Aorta (tissue), 5 donors: ENCODE data around the gene HIPK2. TPM values are rescaled to one million over a fixed set of nuclear protein-coding genes. Genes with fewer than 3 reads are reported as not detected.

Source experiments
- ATAC-seq: fragments of 200-7000 bp; cut with Tn5 transposase; one replicate; pipeline ENCODE4 v1.9.1; 2022; ENCODE audit warnings: moderate library complexity; ENCODE audit not compliant: low FRiP score
- DNase-seq, 2 donors: peaks; one replicate each; pipeline ENCODE4 v3.0.0-alpha.2; 2020
- H3K27ac ChIP-seq, 2 donors: one replicate each; pipeline ENCODE4 v1.5.1; 2013; ENCODE audit warnings: low read length in 2 of 2, mild to moderate bottlenecking in 2 of 2, moderate library complexity in 2 of 2, control low read depth in 1 of 2, inconsistent platforms in 1 of 2, low read depth in 1 of 2
- H3K27me3 ChIP-seq, 2 donors: one replicate each; pipeline ENCODE4 v1.6.1; 2013; ENCODE audit warnings: control low read depth in 1 of 2, low read length in 1 of 2, mild to moderate bottlenecking in 1 of 2, moderate library complexity in 1 of 2; ENCODE audit not compliant: insufficient read depth in 2 of 2, control insufficient read depth in 1 of 2
- H3K36me3 ChIP-seq, 2 donors: one replicate each; pipeline ENCODE4 v1.6.1; 2013; ENCODE audit warnings: control low read depth in 1 of 2, low read length in 1 of 2, mild to moderate bottlenecking in 1 of 2; ENCODE audit not compliant: insufficient read depth in 2 of 2, control insufficient read depth in 1 of 2
- H3K4me1 ChIP-seq, 2 donors: one replicate each; pipeline ENCODE4 v1.6.1; 2013; ENCODE audit warnings: low read length in 2 of 2, control low read depth in 1 of 2, mild to moderate bottlenecking in 1 of 2, moderate library complexity in 1 of 2; ENCODE audit not compliant: insufficient read depth in 2 of 2, control insufficient read depth in 1 of 2
- H3K4me3 ChIP-seq, 2 donors: one replicate each; pipeline ENCODE4 v1.5.1; 2013; ENCODE audit warnings: low read length in 2 of 2, control low read depth in 1 of 2, mild to moderate bottlenecking in 1 of 2
- H3K9me3 ChIP-seq: one replicate; pipeline ENCODE4 v1.6.1; 2013; ENCODE audit warnings: mild to moderate bottlenecking, low read length; ENCODE audit not compliant: control insufficient read depth
- WGBS, 2 donors: extraction: QIAGEN DNeasy Blood & Tissue Kit; methylation state at CpG; one replicate each; pipeline ENCODE4 v1.1.7; 2013; 5-methylcytosine and 5-hydroxymethylcytosine counted together
- intact Hi-C, 2 donors: fragments of 100-400 bp; cut with DNase I; formaldehyde crosslinking; loops; one replicate each; pipeline versions ENCODE4 v1.14.2 to v1.15.0; 2022
- polyA plus RNA-seq, 2 donors: library from polyadenylated mRNA; stranded (reverse); fragments of 200-250 nt; gene quantifications; one replicate each; pipeline ENCODE4 v1.2.3, GENCODE V29; 2013
- total RNA-seq, 2 donors: library from RNA; stranded (reverse); fragmentation: NEBNext Ultra II Directional; extraction: Animal tissue kit (Norgen Biotek cat#: 25700); gene quantifications; one replicate each; pipeline ENCODE4 v1.2.1, GENCODE V29; 2021
- donor health status: healthy with polysubstance abuse.
- donor health status: Bipolar disorder and iron deficiency.
- donor health status: DM: no; HTN: no; CAD: no.
- donor health status: DM: no; HTN: no; CAD: no.
- donor health status: DM: yes; HTN: yes; CAD: no.

The HIPK2 gene
- total and polyA plus RNA-seq, 4 donors = 9.4 to 108 (median 23.9) TPM

GRCh38 chr7:139540203-139540602 lies 237.6 kb downstream of the HIPK2 start:
- no peak overlapping the region for H3K4me3 ChIP-seq
- no peak for ATAC-seq
- no peaks in the 10 kb centered on the region for H3K4me1 ChIP-seq
- H3K36me3 ChIP-seq = no peaks in the 10 kb centered on the region
- peak in 1 of 2 donors; percentile 38 for DNase-seq
- no peaks in the 10 kb centered on the region for H3K27me3 ChIP-seq
- H3K9me3 ChIP-seq = no peaks in the 10 kb centered on the region
- intact Hi-C loops = no loop called here
- no peak overlapping the region for H3K27ac ChIP-seq
- WGBS, 2 donors = 75 to 81% methylated on average over 12 of the region's 12 CpGs

GRCh38 chr7:139538881-139539635 lies 238.7 kb downstream of the HIPK2 start:
- Histone ChIP-seq H3K27ac (no peak overlapping the region), H3K4me1 (no peaks in the 10 kb centered on the region), H3K9me3 (no peaks in the 10 kb centered on the region), H3K4me3 (no peak overlapping the region), H3K36me3 (no peaks in the 10 kb centered on the region), H3K27me3 (no peaks in the 10 kb centered on the region)
- ATAC-seq (no peak), DNase-seq (no peak)
- intact Hi-C loops = no loop called here
- 23 to 32% methylated on average over 8 of the region's 8 CpGs for WGBS, 2 donors

GRCh38 chr7:139536152-139536551 lies 241.6 kb downstream of the HIPK2 start:
- H3K4me1 ChIP-seq = no peaks in the 10 kb centered on the region
- H3K36me3 ChIP-seq = no peaks in the 10 kb centered on the region
- no peaks in the 10 kb centered on the region for H3K27me3 ChIP-seq
- H3K4me3 ChIP-seq = no peak overlapping the region
- no peak overlapping the region for H3K27ac ChIP-seq
- WGBS, 2 donors = 94 to 96% methylated on average over 8 of the region's 8 CpGs
- H3K9me3 ChIP-seq = no peaks in the 10 kb centered on the region
- intact Hi-C loops = no loop called here
- ATAC-seq = no peak
- DNase-seq = no peak

GRCh38 chr7:139534966-139535651 lies 242.7 kb downstream of the HIPK2 start:
- Histone ChIP-seq H3K4me1 (no peaks in the 10 kb centered on the region), H3K4me3 (no peak overlapping the region), H3K36me3 (no peaks in the 10 kb centered on the region), H3K9me3 (no peaks in the 10 kb centered on the region), H3K27me3 (no peaks in the 10 kb centered on the region), H3K27ac (no peak overlapping the region)
- intact Hi-C loops = no loop called here
- WGBS, 2 donors = 82% methylated on average over 7 of the region's 7 CpGs
- DNase-seq (no peak), ATAC-seq (no peak)

GRCh38 chr7:139534096-139534495 lies 243.7 kb downstream of the HIPK2 start:
- DNase-seq = no peak
- intact Hi-C loops = no loop called here
- 87 to 91% methylated on average over 9 of the region's 9 CpGs for WGBS, 2 donors

GRCh38 chr7:139532636-139533155 lies 245.1 kb downstream of the HIPK2 start:
- DNase-seq = no peak
- no peaks in the 10 kb centered on the region for H3K27me3 ChIP-seq
- H3K36me3 ChIP-seq = no peaks in the 10 kb centered on the region
- no peak overlapping the region for H3K27ac ChIP-seq
- H3K9me3 ChIP-seq = no peaks in the 10 kb centered on the region
- H3K4me1 ChIP-seq = no peaks in the 10 kb centered on the region
- 89 to 93% methylated on average over 6 of the region's 6 CpGs for WGBS, 2 donors
- no peak for ATAC-seq
- intact Hi-C loops = no loop called here
- H3K4me3 ChIP-seq = no peak overlapping the region

More at GRCh38 chr7:139534096-139534495, 243.7 kb downstream of the HIPK2 start:
- Histone ChIP-seq H3K36me3 (no peaks in the 10 kb centered on the region), H3K4me1 (no peaks in the 10 kb centered on the region), H3K4me3 (no peak overlapping the region), H3K27ac (no peak overlapping the region), H3K27me3 (no peaks in the 10 kb centered on the region), H3K9me3 (no peaks in the 10 kb centered on the region)
- no peak for ATAC-seq

GRCh38 chr7:139531094-139531493 lies 246.7 kb downstream of the HIPK2 start:
- ATAC-seq = no peak
- H3K4me1 ChIP-seq = no peaks in the 10 kb centered on the region
- WGBS, 2 donors = 88 to 93% methylated on average over 1 of the region's 1 CpG

GRCh38 chr7:139526578-139527544 lies 250.9 kb downstream of the HIPK2 start:
- H3K9me3 ChIP-seq = no peaks in the 10 kb centered on the region
- no peaks in the 10 kb centered on the region for H3K27me3 ChIP-seq
- no peaks in the 10 kb centered on the region for H3K4me1 ChIP-seq
- no peak for ATAC-seq
- no peak overlapping the region for H3K4me3 ChIP-seq
- no peak overlapping the region for H3K27ac ChIP-seq
- WGBS, 2 donors = 77 to 81% methylated on average over 8 of the region's 8 CpGs
- DNase-seq = no peak
- no peaks in the 10 kb centered on the region for H3K36me3 ChIP-seq
- intact Hi-C loops = no loop called here

More at GRCh38 chr7:139531094-139531493, 246.7 kb downstream of the HIPK2 start:
- no peak overlapping the region for H3K27ac ChIP-seq
- no peaks in the 10 kb centered on the region for H3K9me3 ChIP-seq
- no peaks in the 10 kb centered on the region for H3K27me3 ChIP-seq
- no peaks in the 10 kb centered on the region for H3K36me3 ChIP-seq
- H3K4me3 ChIP-seq = no peak overlapping the region
- DNase-seq = no peak
- intact Hi-C loops = no loop called here
